DND-41 (cell line): ENCODE results near the gene CHST14.

Experiments
- EZH2 ChIP-seq: IDR thresholded peaks from 3 replicates; pipeline ENCODE4 v1.6.1; 2012; ENCODE audit warnings: borderline replicate concordance, low read depth, mild to moderate bottlenecking, moderate library complexity, low read length, inconsistent platforms; ENCODE audit not compliant: severe bottlenecking
- TF ChIP-seq, protein P1 (sequence below): IDR thresholded peaks from 2 replicates; pipeline ENCODE4 v1.5.1; 2012; ENCODE audit warnings: borderline replicate concordance, low read length, moderate library complexity, mild to moderate bottlenecking; ENCODE audit not compliant: poor library complexity, severe bottlenecking; ENCODE audit errors: extremely low read depth

DNA sequence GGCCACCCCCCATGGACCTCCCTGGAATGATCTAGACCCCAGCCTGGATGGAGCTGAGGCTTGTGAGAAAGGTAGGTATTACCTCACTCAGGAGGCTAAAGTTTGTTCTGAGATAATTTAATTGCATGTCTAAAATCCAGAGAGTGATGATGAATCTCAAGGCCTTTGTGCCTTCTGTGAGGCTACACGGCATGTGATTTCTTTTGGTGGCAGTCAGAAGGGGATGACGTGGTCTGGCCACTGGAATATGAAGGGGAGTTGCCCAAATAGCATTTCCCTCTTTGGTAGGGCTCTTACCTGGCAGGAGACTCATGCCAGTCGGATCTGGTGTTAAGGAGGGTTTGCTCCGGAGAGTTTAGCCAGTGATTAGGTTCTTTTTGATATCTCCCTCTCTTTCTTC, 27.5 kb upstream of the CHST14 start:
- TF ChIP-seq, protein P1, sequence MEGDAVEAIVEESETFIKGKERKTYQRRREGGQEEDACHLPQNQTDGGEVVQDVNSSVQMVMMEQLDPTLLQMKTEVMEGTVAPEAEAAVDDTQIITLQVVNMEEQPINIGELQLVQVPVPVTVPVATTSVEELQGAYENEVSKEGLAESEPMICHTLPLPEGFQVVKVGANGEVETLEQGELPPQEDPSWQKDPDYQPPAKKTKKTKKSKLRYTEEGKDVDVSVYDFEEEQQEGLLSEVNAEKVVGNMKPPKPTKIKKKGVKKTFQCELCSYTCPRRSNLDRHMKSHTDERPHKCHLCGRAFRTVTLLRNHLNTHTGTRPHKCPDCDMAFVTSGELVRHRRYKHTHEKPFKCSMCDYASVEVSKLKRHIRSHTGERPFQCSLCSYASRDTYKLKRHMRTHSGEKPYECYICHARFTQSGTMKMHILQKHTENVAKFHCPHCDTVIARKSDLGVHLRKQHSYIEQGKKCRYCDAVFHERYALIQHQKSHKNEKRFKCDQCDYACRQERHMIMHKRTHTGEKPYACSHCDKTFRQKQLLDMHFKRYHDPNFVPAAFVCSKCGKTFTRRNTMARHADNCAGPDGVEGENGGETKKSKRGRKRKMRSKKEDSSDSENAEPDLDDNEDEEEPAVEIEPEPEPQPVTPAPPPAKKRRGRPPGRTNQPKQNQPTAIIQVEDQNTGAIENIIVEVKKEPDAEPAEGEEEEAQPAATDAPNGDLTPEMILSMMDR = no peak
- TF ChIP-seq EZH2 = no peak
